Spinal cord (tissue), 10 donors: ENCODE data around the gene TTI1. TPM values are rescaled to one million over a fixed set of nuclear protein-coding genes. Genes with fewer than 3 reads are reported as not detected.
"Not testable (repeated sequence)": the region's sequence is repeated elsewhere in the genome, so short reads cannot be mapped to it uniquely, and the experiment has no call there.

Source experiments
- DNase-seq, 6 donors: peaks; one replicate each; pipeline versions ENCODE4 v3.0.0 to v3.0.0-alpha.2; 2013 to 2015; ENCODE audit warnings: low spot score in 6 of 6, low read depth in 4 of 6
- H3K27ac ChIP-seq: one replicate; pipeline ENCODE4 v1.5.1; 2013; ENCODE audit warnings: low read depth, low read length, control low read depth
- H3K27me3 ChIP-seq: one replicate; pipeline ENCODE4 v1.6.1; 2013; ENCODE audit warnings: low read length; ENCODE audit not compliant: control insufficient read depth, insufficient read depth
- H3K36me3 ChIP-seq: one replicate; pipeline ENCODE4 v1.6.1; 2013; ENCODE audit warnings: low read length; ENCODE audit not compliant: control insufficient read depth, insufficient read depth
- H3K4me1 ChIP-seq: one replicate; pipeline ENCODE4 v1.6.1; 2013; ENCODE audit warnings: low read length; ENCODE audit not compliant: control insufficient read depth, insufficient read depth
- H3K4me3 ChIP-seq: one replicate; pipeline ENCODE4 v1.5.1; 2013; ENCODE audit warnings: low read depth, low read length, control low read depth
- H3K9me3 ChIP-seq: one replicate; pipeline ENCODE4 v1.6.1; 2013; ENCODE audit warnings: low read length; ENCODE audit not compliant: control insufficient read depth, insufficient read depth
- WGBS: methylation state at CpG from one replicate; pipeline ENCODE4 v1.1.5; 2013; ENCODE audit warnings: missing lambda C conversion rate; ENCODE audit not compliant: insufficient coverage; 5-methylcytosine and 5-hydroxymethylcytosine counted together
- polyA plus RNA-seq, 2 donors: library from polyadenylated mRNA; unstranded; fragments of 120-200 nt; gene quantifications; one replicate each; pipeline ENCODE4 v1.2.1, GENCODE V29; 2013; ENCODE audit not compliant: insufficient read length in 2 of 2
- total RNA-seq, 2 donors: library from RNA; depleted of rRNA in 1 of 2; stranded (reverse); fragments of 120-200 nt in 1 of 2; fragments of >200 nt in 1 of 2; gene quantifications; one replicate each; pipeline versions ENCODE4 v1.2.3 to v1.2.4, GENCODE V29; 2013 to 2014
- donor health status: healthy.

Gene TTI1
- total and polyA plus RNA-seq, 4 donors, result 20.6 to 25.9 (median 22.3) TPM

- 88% methylated on average over 9 of the region's 12 CpGs for whole genome bisulfite sequencing
- H3K27ac ChIP-seq, result no peak overlapping the region
- H3K36me3 ChIP-seq, result no peaks in the 10 kb centered on the region
- H3K27me3 ChIP-seq, result no peaks in the 10 kb centered on the region
- peaks cover 9% of the 10 kb centered on the region for H3K4me1 ChIP-seq
- no peak overlapping the region for H3K4me3 ChIP-seq
- no peaks in the 10 kb centered on the region for H3K9me3 ChIP-seq
- DNase-seq, result no peak
Observed at GRCh38 chr20:37973059-37973910, 60.0 kb downstream of the TTI1 start.

- Histone ChIP-seq H3K27me3 (no peaks in the 10 kb centered on the region), H3K4me1 (peaks cover 5% of the 10 kb centered on the region), H3K36me3 (no peaks in the 10 kb centered on the region), H3K4me3 (no peak overlapping the region), H3K27ac (no peak overlapping the region), H3K9me3 (no peaks in the 10 kb centered on the region)
- DNase-seq, result no peak
- WGBS, result 88% methylated on average over 5 of the region's 7 CpGs
Observed at GRCh38 chr20:37972256-37973058, 60.8 kb downstream of the TTI1 start.

DNA sequence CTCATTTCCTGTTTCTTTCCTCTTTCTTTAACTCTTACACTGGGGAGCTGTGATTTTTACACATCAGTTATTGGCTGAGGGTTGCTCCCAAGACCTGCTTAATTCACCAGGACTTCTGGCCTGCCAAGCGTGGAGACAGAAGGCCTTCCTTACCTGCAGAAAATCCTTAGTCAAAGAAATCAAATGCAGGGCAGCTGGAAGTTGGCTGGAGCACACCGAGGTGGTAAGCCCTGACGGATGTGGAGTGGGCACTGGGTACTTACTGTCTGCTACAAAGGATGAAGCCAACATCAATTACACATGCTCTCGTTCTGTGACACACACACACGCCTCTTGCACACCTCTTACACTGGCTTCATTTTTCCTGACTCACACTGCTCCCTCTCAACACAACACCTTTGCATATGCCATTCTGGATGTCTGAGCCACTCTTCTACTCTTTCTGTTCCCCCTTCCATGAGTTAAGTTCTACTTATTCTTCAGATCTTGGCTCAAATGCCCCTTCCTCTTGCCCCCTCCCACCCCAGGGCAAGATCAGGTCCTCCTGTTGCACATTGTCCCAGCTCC lies 61.6 kb downstream of the TTI1 start:
- Histone ChIP-seq H3K36me3 (no peaks in the 10 kb centered on the region), H3K9me3 (no peaks in the 10 kb centered on the region), H3K4me3 (no peak overlapping the region), H3K27me3 (no peaks in the 10 kb centered on the region), H3K27ac (no peak overlapping the region), H3K4me1 (peaks cover under 1% of the 10 kb centered on the region)
- no peak for DNase-seq
- 93% methylated on average over 4 of the region's 5 CpGs for WGBS

GRCh38 chr20:37970856-37971245 lies 62.4 kb downstream of the TTI1 start:
- Histone ChIP-seq H3K27ac (no peak overlapping the region), H3K4me3 (no peak overlapping the region), H3K36me3 (no peaks in the 10 kb centered on the region), H3K4me1 (no peaks in the 10 kb centered on the region), H3K9me3 (no peaks in the 10 kb centered on the region), H3K27me3 (no peaks in the 10 kb centered on the region)
- DNase-seq, result no peak

DNA sequence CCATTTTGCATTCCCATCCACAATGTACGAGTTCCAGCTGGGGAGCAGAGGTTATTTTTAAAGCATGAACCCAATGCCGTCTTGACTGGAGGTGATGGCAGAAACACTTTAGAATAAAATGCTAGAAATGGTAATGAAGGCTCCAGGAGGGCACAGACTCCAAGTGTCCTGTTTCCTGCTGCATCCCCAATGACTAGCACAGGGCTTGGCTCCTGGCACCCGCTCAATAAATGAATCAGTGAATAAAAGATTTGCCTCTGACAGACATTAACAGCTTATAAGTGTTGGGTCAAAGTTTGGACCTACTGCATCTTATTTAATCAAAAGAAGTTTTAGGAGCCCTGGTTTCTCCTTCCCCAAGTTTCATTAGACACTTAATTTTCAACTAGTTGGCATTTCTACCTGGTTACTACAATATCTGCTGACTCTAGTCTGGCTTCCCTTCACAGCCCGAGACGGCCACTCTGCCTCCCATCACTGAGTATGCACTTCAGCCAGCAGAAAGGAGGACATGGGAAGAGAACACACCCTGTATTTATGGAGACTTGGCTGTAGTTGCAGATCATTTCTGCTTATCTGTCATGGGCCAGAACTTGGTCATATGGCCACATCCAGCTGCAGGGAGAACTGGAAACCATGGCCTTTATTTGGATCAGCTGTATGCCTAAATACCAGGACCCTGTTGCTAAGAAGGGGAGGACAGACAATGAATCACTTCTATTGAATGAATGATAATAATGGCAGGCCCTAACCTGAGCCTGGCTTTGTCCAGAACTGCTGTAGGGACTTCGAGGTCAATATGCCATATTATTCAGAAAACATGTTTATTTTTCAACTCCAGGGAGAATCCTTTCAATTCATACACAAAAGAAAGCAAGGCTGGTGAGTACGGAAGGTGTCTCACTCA lies 63.1 kb downstream of the TTI1 start:
- Histone ChIP-seq H3K4me3 (no peak overlapping the region), H3K36me3 (no peaks in the 10 kb centered on the region), H3K27me3 (no peaks in the 10 kb centered on the region), H3K27ac (no peak overlapping the region), H3K4me1 (no peaks in the 10 kb centered on the region), H3K9me3 (no peaks in the 10 kb centered on the region)
- WGBS, result 97% methylated on average over 4 of the region's 7 CpGs
- no peak for DNase-seq

- H3K4me1 ChIP-seq, result no peaks in the 10 kb centered on the region
- WGBS, result 63% methylated on average over 6 of the region's 6 CpGs
Observed at GRCh38 chr20:37968841-37969401, 64.3 kb downstream of the TTI1 start.

GRCh38 chr20:37963483-37963882 lies 69.8 kb downstream of the TTI1 start:
- H3K9me3 ChIP-seq, H3K4me1 ChIP-seq, H3K36me3 ChIP-seq, H3K27ac ChIP-seq, H3K27me3 ChIP-seq, H3K4me3 ChIP-seq, DNase-seq: not testable (repeated sequence)
- WGBS, result no CpG with 5 or more reads among the region's 2 CpGs

More at GRCh38 chr20:37968841-37969401, 64.3 kb downstream of the TTI1 start:
- H3K36me3 ChIP-seq, result no peaks in the 10 kb centered on the region
- no peaks in the 10 kb centered on the region for H3K9me3 ChIP-seq
- H3K27ac ChIP-seq, result no peak overlapping the region
- no peak overlapping the region for H3K4me3 ChIP-seq
- no peaks in the 10 kb centered on the region for H3K27me3 ChIP-seq
- DNase-seq, result no peak

DNA sequence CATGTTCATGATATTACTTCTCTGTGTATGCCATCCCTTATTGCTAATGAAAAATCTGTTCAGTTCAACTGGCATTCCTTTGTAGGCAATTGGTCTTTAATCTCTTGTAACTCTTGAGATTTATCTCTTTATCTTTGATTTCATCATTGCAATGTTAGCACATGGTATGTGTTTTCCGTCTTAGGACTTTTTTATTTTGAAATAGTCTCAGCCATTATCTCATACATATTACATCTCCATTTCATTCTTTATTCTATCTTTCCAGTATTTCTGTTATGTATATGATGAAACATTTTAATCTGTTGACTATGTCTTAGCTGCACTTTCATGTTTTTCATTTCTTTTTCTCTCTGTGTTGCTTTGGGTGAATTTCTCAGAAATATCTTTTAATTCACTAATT lies 72.2 kb downstream of the TTI1 start:
- no peak for DNase-seq
- no CpG with 5 or more reads among the region's 1 CpG for WGBS
- Histone ChIP-seq H3K4me1 (peaks cover 2% of the 10 kb centered on the region), H3K27me3 (no peaks in the 10 kb centered on the region), H3K27ac (no peak overlapping the region), H3K9me3 (no peaks in the 10 kb centered on the region), H3K4me3 (no peak overlapping the region), H3K36me3 (no peaks in the 10 kb centered on the region)
